ENCODE measurements around the gene SLC34A3.

DNA sequence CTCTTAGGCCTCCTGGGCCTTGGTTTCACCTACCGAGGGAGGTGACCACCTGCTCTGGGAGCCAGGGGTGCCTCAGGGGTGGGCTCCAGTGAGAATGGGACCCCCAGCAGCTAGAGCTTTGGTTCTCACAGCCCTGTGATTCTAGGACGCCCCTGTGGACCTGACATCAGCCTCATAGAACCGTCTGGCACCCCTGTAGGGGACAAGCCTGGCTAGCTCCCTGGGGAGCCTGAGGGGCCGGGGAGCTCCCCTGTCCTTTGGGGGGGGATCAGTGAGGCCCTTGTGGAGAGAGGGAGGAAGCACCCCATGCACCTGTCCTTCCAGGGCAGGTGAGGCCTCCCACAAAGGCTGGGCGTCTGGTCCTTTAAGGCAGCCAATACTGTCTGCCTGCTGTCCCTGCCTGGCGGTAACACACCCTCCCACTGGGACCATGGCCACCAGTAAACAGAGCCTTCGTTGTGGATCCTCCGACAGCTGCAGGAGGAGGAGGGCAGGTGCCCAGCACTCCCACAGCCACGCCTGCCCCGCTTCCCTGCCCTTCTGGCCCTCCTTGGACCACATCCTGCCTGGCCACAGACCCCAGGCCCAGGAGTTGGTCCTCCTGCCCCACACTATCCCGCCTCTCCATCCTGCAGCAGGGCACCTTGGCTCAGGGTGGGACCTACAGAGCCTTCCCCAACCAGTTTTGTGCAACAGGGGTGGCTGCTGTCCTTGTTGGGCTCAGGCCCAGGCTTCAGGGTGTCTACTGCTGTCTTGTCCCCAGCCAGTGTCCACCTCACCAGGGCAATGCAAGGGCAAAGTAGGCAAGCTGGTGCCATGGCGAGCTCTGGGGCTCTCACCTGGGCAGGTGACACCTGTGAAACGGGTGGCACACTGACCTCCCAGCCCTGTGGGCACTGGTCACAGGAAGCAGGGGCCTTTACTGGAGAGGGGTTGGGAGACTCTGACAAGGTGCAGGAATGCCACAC is 7.3 kb downstream of the SLC34A3 start:
- TF ChIP-seq SIN3A (IDR thresholded peaks at IDR 0.05; ENCODE audit: borderline replicate concordance, insufficient read depth, low read length): no peak
- no peak for TF ChIP-seq POLR2AphosphoS5 (IDR thresholded peaks at IDR 0.05; ENCODE audit: low read depth, low read length)
- TF ChIP-seq TAF1 (IDR thresholded peaks at IDR 0.05; ENCODE audit: borderline replicate concordance, insufficient read depth, low read length): no peak
- TF ChIP-seq REST (IDR thresholded peaks at IDR 0.05; ENCODE audit: insufficient read depth in 1 of 2, low read depth in 2 of 2, low read length in 2 of 2): no peak
- TF ChIP-seq FOXP2 (optimal IDR thresholded peaks at IDR 0.05; ENCODE audit: borderline replicate concordance, extremely low read depth, extremely low read length, insufficient read depth): no peak

Measured in PFSK-1 (cell line).